Testis (tissue), 3 donors: ENCODE results near the gene PRKN. TPM values are rescaled to one million over a fixed set of nuclear protein-coding genes. Genes with fewer than 3 reads are reported as not detected.

Experiments used
- DNase-seq: peaks from one replicate; pipeline ENCODE4 v3.0.0-alpha.2; 2019
- H3K27ac ChIP-seq, 2 donors: fragments of 200-600 bp; sonication (generic); one replicate each; pipeline ENCODE4 v1.5.1; 2019
- H3K27me3 ChIP-seq: fragments of 200-600 bp; sonication (generic); one replicate; pipeline ENCODE4 v1.5.1; 2019
- H3K36me3 ChIP-seq: fragments of 200-600 bp; sonication (generic); one replicate; pipeline ENCODE4 v1.5.1; 2017; ENCODE audit warnings: low read depth; ENCODE audit errors: missing control alignments
- H3K4me1 ChIP-seq: fragments of 200-600 bp; sonication (generic); one replicate; pipeline ENCODE4 v1.5.1; 2019
- H3K4me3 ChIP-seq, 2 donors: fragments of 200-600 bp; sonication (generic); one replicate each; pipeline ENCODE4 v1.5.1; 2017 to 2019
- H3K9me3 ChIP-seq: fragments of 200-600 bp; sonication (generic); one replicate; pipeline ENCODE4 v1.5.1; 2017
- CTCF ChIP-seq, 3 experiments: fragments of 450-650 bp in 2 of 3; fragments of 200-600 bp in 1 of 3; sonication (generic) in 1 of 3; IDR thresholded peaks; one replicate each; pipeline ENCODE4 v1.5.1; 2016 to 2019; ENCODE audit warnings: antibody characterized with exemption in 3 of 3, mild to moderate bottlenecking in 2 of 3, moderate library complexity in 1 of 3
- POLR2A ChIP-seq: fragments of 450-650 bp; IDR thresholded peaks from one replicate; pipeline ENCODE4 v1.6.1; 2017; ENCODE audit warnings: antibody characterized with exemption, mild to moderate bottlenecking, moderate library complexity
- WGBS, 2 donors: methylation state at CpG; one replicate each; pipeline ENCODE4 v1.1.5; 2018; 5-methylcytosine and 5-hydroxymethylcytosine counted together
- intact Hi-C: fragments of 100-400 bp; cut with DNase I; formaldehyde crosslinking; loops from one replicate; pipeline ENCODE4 v1.15.1; 2023; ENCODE audit warnings: low total_unique reads
- polyA plus RNA-seq: library from polyadenylated mRNA; stranded (reverse); fragments of 350-450 nt; fragmentation: Illumina TruSeq; extraction: RNeasy Lipid Tissue Mini Kit (QIAGEN cat#74804); gene quantifications from one replicate; pipeline ENCODE4 v1.2.3, GENCODE V29; 2014; ENCODE audit warnings: low read depth, low replicate concordance; ENCODE audit not compliant: insufficient read depth
- total RNA-seq, 2 donors: library from RNA; depleted of rRNA; stranded (reverse); fragments of >200 nt; gene quantifications; one replicate each; pipeline ENCODE4 v1.2.3, GENCODE V29; 2016

Gene PRKN
- total and polyA plus RNA-seq, 3 donors from 2014 or later, result 19.1 to 34.5 (median 28.8) TPM

GRCh38 chr6:162056061-162056460 lies 671.5 kb downstream of the PRKN start:
- Histone ChIP-seq H3K4me1 (peaks cover 4% of the 10 kb centered on the region), H3K27ac (no peak overlapping the region), H3K36me3 (no peaks in the 10 kb centered on the region), H3K27me3 (no peaks in the 10 kb centered on the region), H3K4me3 (no peak overlapping the region), H3K9me3 (no peaks in the 10 kb centered on the region)
- DNase-seq, result no peak
- 95 to 98% methylated on average over 11 of the region's 11 CpGs for WGBS, 2 donors
- intact Hi-C loops, result no loop called here
- TF ChIP-seq CTCF (IDR thresholded peaks at IDR 0.05) (no peak), POLR2A (no peak)

GRCh38 chr6:162055365-162055764 lies 672.2 kb downstream of the PRKN start:
- no peaks in the 10 kb centered on the region for H3K9me3 ChIP-seq
- intact Hi-C loops, result no loop called here
- peaks cover 4% of the 10 kb centered on the region for H3K4me1 ChIP-seq
- TF ChIP-seq CTCF (IDR thresholded peaks at IDR 0.05) (no peak), POLR2A (no peak)
- no peak overlapping the region for H3K4me3 ChIP-seq
- H3K36me3 ChIP-seq, result no peaks in the 10 kb centered on the region
- 88 to 92% methylated on average over 7 of the region's 7 CpGs for WGBS, 2 donors
- DNase-seq, result no peak
- no peaks in the 10 kb centered on the region for H3K27me3 ChIP-seq
- no peak overlapping the region for H3K27ac ChIP-seq

- no peak for TF ChIP-seq POLR2A
- TF ChIP-seq CTCF (IDR thresholded peaks at IDR 0.05), result no peak
- DNase-seq, result no peak
- 94% methylated on average over 7 of the region's 7 CpGs for WGBS, 2 donors
- Histone ChIP-seq H3K9me3 (no peaks in the 10 kb centered on the region), H3K4me3 (no peak overlapping the region), H3K36me3 (no peaks in the 10 kb centered on the region), H3K27ac (no peak overlapping the region), H3K4me1 (peaks cover 4% of the 10 kb centered on the region), H3K27me3 (no peaks in the 10 kb centered on the region)
- intact Hi-C loops, result no loop called here
Measured at GRCh38 chr6:162053084-162053483, 674.5 kb downstream of the PRKN start.

GRCh38 chr6:162050579-162050978 lies 677.0 kb downstream of the PRKN start:
- 88 to 90% methylated on average over 5 to 8 of the region's 8 CpGs for WGBS, 2 donors
- no peaks in the 10 kb centered on the region for H3K36me3 ChIP-seq
- intact Hi-C loops, result no loop called here
- H3K27me3 ChIP-seq, result no peaks in the 10 kb centered on the region
- no peaks in the 10 kb centered on the region for H3K9me3 ChIP-seq
- no peak overlapping the region for H3K4me3 ChIP-seq
- no peak overlapping the region for H3K27ac ChIP-seq
- no peak for DNase-seq
- no peaks in the 10 kb centered on the region for H3K4me1 ChIP-seq
- TF ChIP-seq CTCF (IDR thresholded peaks at IDR 0.05), result no peak
- TF ChIP-seq POLR2A, result no peak

GRCh38 chr6:162046324-162046723 lies 681.2 kb downstream of the PRKN start:
- Histone ChIP-seq H3K27ac (no peak overlapping the region), H3K9me3 (no peaks in the 10 kb centered on the region), H3K36me3 (no peaks in the 10 kb centered on the region), H3K4me3 (no peak overlapping the region), H3K27me3 (no peaks in the 10 kb centered on the region), H3K4me1 (no peaks in the 10 kb centered on the region)
- TF ChIP-seq POLR2A (no peak), CTCF (IDR thresholded peaks at IDR 0.05) (no peak)
- DNase-seq, result no peak
- 77% methylated on average over 5 of the region's 5 CpGs for WGBS, 2 donors
- intact Hi-C loops, result no loop called here
